SH-SY5Y (cell line): ENCODE data around the gene SLC6A5.

Source experiments
- GATA2 ChIP-seq: IDR thresholded peaks from 2 replicates; pipeline ENCODE4 v1.6.1; 2011; ENCODE audit warnings: mild to moderate bottlenecking, low read depth, low read length
- GATA3 ChIP-seq: IDR thresholded peaks from 2 replicates; pipeline ENCODE4 v1.6.1; 2011; ENCODE audit warnings: low read depth, mild to moderate bottlenecking, low read length, moderate library complexity

GRCh38 chr11:20639688-20640087, 40.3 kb downstream of the SLC6A5 start:
- no peak for TF ChIP-seq GATA2
- no peak for TF ChIP-seq GATA3
